ENCODE data around the gene F10.
A peak's percentile ranks its signal among the peaks of the same experiment; 100 is the strongest.

The F10 gene

DNA sequence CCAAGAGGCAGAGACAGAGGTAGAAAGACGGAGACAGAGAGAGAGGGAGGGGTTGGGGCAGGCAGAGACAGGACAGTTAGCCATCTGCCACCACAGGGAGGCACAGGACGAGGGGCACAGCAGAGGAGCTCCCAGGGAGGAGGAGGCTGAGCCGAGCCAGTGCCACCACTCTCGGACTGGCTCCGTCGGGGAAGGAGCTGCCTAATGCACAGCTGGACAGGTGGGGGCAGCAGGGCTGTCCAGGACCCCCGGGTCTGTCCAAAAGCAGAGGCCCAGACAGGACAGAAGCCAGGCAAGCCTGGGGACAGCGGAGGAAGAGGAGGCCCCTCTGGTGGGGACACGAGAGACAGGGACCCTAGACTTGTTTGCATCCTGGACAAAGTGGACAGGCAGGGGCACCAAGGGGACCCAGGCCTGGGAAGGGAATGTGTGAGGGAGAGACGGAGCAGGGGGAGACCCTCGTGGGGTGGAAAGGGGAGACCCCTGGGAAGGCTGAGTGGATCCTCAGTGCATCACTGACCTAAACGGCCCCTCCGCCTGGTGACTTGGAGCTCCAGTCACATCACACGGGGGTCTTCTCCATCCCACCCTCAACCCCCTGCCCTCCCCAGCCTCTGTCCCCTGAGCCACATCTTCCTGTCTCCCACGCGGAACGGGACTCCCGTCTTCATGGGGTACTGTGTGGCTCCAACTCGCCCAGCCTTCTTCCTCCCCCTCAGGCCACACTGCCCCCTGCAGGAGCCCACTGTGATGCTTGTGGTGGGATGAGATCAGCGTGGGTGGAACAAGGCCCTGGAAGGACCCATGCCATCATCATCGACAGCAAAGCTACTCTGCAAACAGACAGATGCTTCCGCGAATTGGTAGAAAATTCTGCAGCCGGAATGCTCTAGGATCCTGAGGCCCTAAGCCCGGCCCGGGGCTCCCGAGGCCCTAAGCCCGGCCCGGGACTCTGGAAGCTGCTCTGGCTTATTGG is 915 bp downstream of the F10 start:
- Histone ChIP-seq H3K4me3 (ENCODE audit: insufficient read length, low read depth) (no peak overlapping the region), H3K4me1 (ENCODE audit: insufficient read depth, insufficient read length) (peaks cover 14% of the 10 kb centered on the region), H3K9ac (ENCODE audit: insufficient read length, low read depth) (peak overlapping the region; percentile 26), H3K36me3 (ENCODE audit: insufficient read depth, insufficient read length, low read length) (no peaks in the 10 kb centered on the region), H3K27me3 (ENCODE audit: insufficient read depth, insufficient read length) (no peaks in the 10 kb centered on the region), H3K9me3 (ENCODE audit: insufficient read depth, low read length) (no peaks in the 10 kb centered on the region)
- TF ChIP-seq SUZ12 (IDR thresholded peaks at IDR 0.05; ENCODE audit: extremely low read depth, insufficient read depth, insufficient read length) (no peak), YY1 (IDR thresholded peaks at IDR 0.05; ENCODE audit: insufficient read depth, insufficient read length) (no peak), ZNF274 (IDR thresholded peaks at IDR 0.05; ENCODE audit: low read depth, low read length) (no peak)
- DNase-seq (ENCODE audit: low read depth, low spot score): no peak

DNA sequence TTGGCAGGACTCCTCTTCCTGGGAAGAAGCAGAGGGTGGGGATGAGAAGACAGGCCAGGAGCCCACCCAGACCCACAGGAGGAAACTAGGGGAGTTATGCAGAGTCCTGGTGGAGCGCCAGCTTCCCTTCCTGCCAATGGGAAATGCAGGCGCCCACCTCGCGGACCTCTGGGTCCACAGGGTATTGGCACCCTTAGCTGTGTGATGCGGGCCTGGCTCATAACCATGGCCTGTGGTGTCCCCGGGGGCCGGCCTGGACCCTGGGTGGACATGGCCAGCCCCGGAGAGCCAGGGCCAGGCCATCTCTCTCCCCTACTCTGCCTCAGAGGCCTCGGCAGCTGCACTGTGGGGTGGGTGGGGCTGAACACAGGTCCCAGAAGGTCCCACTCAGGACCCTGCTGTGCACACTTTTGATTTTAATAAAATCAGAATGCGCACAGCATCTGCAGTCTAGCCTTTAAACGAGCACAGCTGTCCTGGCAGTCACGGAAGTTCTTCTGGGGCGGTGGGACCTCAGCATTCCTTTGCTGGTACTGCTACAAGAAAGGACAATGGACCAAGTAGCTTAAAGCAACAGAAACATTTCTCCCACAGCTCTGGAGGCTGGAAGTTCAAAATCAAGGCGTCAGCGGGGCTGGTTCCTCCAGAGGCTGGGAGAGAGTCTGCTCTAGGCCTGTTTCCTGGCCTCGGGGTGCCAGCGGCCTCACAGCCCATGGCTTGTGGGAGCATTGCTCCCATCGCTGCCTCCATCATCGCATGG is 1.8 kb downstream of the F10 start:
- Histone ChIP-seq H3K9ac (ENCODE audit: insufficient read length, low read depth) (no peak overlapping the region), H3K36me3 (ENCODE audit: insufficient read depth, insufficient read length, low read length) (no peaks in the 10 kb centered on the region), H3K9me3 (ENCODE audit: insufficient read depth, low read length) (no peaks in the 10 kb centered on the region), H3K4me3 (ENCODE audit: insufficient read length, low read depth) (no peak overlapping the region), H3K27me3 (ENCODE audit: insufficient read depth, insufficient read length) (no peaks in the 10 kb centered on the region), H3K4me1 (ENCODE audit: insufficient read depth, insufficient read length) (peaks cover 14% of the 10 kb centered on the region)
- no peak for TF ChIP-seq YY1 (IDR thresholded peaks at IDR 0.05; ENCODE audit: insufficient read depth, insufficient read length)
- DNase-seq (ENCODE audit: low read depth, low spot score): no peak

DNA sequence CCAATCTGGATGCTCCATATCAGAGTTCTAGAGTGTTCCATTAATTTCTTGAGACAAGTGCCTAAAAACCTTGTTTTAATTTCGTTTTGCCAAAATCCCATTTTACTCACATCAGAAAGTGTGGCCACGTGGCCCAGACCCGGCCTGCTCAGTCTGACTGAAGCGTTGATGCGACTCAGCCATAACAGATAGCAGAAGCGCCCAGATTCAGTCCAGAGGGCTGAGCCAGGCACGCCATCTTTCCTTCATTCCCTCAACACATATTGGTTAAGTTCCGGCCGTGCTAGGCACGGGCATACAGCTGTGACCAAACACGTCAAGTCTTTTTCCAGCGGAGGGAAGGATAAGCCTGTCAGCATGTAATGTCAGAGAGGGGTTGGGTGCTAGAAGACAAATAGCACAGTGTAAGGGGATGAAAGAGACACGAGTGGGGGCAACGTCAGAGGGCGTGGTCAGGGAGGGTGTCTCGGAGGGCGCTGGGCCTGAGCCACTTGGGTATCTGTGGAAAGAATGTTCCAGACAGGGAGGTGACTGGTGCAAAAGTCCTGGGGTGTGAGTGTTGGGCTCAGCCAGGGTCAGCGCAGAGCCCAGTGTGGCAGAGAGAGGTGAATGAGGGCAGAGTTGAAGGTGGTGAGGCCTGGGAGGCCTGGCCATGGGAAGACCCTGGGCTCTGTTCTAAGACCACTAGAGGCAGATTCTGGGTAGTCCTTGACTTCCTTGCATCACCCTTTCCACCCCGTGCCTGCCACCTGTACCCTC is 3.1 kb downstream of the F10 start:
- H3K9me3 ChIP-seq (ENCODE audit: insufficient read depth, low read length): no peaks in the 10 kb centered on the region
- H3K4me1 ChIP-seq (ENCODE audit: insufficient read depth, insufficient read length): peaks cover 14% of the 10 kb centered on the region
- no peak for TF ChIP-seq ZNF274 (IDR thresholded peaks at IDR 0.05; ENCODE audit: low read depth, low read length)
- H3K36me3 ChIP-seq (ENCODE audit: insufficient read depth, insufficient read length, low read length): no peaks in the 10 kb centered on the region
- H3K4me3 ChIP-seq (ENCODE audit: insufficient read length, low read depth): no peak overlapping the region
- DNase-seq (ENCODE audit: low read depth, low spot score): no peak
- H3K9ac ChIP-seq (ENCODE audit: insufficient read length, low read depth): no peak overlapping the region
- H3K27me3 ChIP-seq (ENCODE audit: insufficient read depth, insufficient read length): no peaks in the 10 kb centered on the region

DNA sequence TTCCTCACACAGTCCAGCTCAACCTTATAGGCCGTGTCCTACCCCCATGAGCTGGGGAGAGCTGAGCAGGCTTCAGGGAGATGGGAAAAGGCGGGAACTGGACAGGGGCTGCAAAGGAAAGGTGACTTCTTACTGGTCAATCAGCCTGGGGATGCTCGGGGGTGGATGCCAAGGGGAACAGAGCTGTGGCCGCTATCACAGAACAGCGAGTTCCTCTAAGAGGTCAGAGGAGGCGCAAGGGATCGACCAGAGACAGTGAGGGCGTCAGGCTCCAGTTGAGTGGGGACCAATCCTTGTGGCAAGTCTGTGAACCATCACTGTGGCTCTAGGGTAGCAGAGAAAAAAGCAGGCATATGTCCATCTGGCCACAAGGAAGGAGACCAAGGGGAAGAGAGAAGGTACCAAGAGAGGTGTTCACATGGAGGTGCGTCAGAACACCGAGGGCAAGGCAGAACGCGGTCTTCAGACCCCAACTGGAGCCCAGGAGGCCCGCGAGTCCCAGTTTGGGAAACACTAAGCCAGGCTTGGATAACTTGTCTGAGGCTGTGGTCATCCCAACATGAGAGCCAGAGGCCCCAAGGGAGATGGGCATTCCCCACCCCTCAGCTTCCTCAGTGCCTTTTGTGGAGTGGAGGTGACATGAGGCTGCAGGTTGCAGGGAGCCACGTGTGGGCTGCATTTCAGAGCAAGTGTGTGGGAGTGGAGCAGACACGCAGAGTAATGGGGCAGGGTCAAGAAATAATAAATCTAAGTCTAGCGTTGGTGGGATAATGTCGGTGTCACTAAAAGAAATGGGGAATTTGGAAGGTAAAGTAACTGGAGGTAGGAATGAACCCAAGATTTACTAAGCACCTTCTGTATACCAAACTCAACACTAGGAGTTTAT is 3.9 kb downstream of the F10 start:
- no peak for DNase-seq (ENCODE audit: low read depth, low spot score)
- TF ChIP-seq YY1 (IDR thresholded peaks at IDR 0.05; ENCODE audit: insufficient read depth, insufficient read length) (no peak), ZNF274 (IDR thresholded peaks at IDR 0.05; ENCODE audit: low read depth, low read length) (no peak), SUZ12 (IDR thresholded peaks at IDR 0.05; ENCODE audit: extremely low read depth, insufficient read depth, insufficient read length) (no peak)
- peaks cover 14% of the 10 kb centered on the region for H3K4me1 ChIP-seq (ENCODE audit: insufficient read depth, insufficient read length)

DNA sequence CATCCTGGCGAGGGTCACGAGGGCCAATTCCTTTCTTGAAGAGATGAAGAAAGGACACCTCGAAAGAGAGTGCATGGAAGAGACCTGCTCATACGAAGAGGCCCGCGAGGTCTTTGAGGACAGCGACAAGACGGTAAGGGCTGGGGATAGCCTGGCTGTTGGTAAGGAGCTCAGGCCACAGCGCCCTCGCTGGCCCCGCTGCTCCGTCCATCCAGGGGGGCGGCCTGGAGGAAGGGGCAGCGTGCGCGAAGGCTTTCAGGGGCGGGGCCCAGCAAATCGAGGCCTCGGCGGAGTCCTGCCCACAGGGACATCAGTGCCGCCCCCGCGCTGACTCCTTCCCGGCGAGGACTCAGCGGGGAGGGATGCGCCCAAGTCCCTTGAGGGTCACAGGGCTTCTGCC is 6.9 kb downstream of the F10 start:
- H3K9ac ChIP-seq (ENCODE audit: insufficient read length, low read depth): no peak overlapping the region
- H3K36me3 ChIP-seq (ENCODE audit: insufficient read depth, insufficient read length, low read length): no peaks in the 10 kb centered on the region
- no peak overlapping the region for H3K4me3 ChIP-seq (ENCODE audit: insufficient read length, low read depth)
- H3K9me3 ChIP-seq (ENCODE audit: insufficient read depth, low read length): no peaks in the 10 kb centered on the region
- DNase-seq (ENCODE audit: low read depth, low spot score): no peak
- H3K27me3 ChIP-seq (ENCODE audit: insufficient read depth, insufficient read length): peaks cover 4% of the 10 kb centered on the region
- H3K4me1 ChIP-seq (ENCODE audit: insufficient read depth, insufficient read length): peaks cover under 1% of the 10 kb centered on the region
- no peak for TF ChIP-seq YY1 (IDR thresholded peaks at IDR 0.05; ENCODE audit: insufficient read depth, insufficient read length)

More for the DNA sequence above, 3.9 kb downstream of the F10 start:
- H3K4me3 ChIP-seq (ENCODE audit: insufficient read length, low read depth): no peak overlapping the region
- no peaks in the 10 kb centered on the region for H3K9me3 ChIP-seq (ENCODE audit: insufficient read depth, low read length)
- H3K9ac ChIP-seq (ENCODE audit: insufficient read length, low read depth): no peak overlapping the region
- peaks cover 4% of the 10 kb centered on the region for H3K27me3 ChIP-seq (ENCODE audit: insufficient read depth, insufficient read length)
- H3K36me3 ChIP-seq (ENCODE audit: insufficient read depth, insufficient read length, low read length): no peaks in the 10 kb centered on the region

DNA sequence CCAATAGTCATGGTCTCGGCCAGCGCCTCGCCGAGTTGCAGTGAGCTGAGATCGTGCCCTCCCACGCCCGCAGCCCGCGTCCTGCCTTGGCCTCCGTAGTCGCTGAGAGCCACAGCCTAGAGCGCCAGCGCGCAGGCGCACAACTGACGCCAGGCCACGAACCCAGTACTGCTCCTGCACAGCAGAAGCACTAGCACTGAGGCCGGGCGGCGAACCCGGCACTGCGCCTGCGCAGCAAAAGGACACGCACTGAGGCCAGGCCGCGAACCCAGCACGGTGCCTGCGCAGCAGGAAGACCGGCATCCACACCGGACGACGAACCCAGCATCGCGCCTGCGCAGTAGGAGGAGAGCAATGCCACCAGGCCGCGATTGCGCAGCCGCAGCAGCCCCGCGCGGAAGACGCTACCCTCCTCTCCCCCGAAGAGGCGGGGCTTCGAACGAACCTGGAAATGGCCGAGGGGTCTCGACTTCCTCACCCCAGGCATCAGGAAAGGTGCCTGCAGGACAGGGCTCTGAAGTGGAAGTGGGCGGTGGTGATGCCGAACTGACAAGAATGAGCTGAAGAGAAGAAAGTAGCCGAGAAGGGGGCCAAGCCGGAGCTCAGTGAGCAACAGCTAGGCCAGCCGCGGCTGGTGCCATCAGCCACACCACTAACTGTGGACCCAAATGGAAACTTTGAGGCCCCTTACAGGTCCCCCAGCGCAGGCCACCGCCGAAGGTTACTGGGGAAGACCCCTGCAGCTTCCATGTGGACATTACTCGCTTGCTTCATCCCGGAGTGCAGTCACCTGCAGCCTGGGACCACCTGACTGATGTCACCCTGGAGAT is 7.5 kb downstream of the F10 start:
- Histone ChIP-seq H3K4me3 (ENCODE audit: insufficient read length, low read depth) (no peak overlapping the region), H3K27me3 (ENCODE audit: insufficient read depth, insufficient read length) (peaks cover 4% of the 10 kb centered on the region), H3K9me3 (ENCODE audit: insufficient read depth, low read length) (no peaks in the 10 kb centered on the region), H3K36me3 (ENCODE audit: insufficient read depth, insufficient read length, low read length) (no peaks in the 10 kb centered on the region), H3K4me1 (ENCODE audit: insufficient read depth, insufficient read length) (no peaks in the 10 kb centered on the region), H3K9ac (ENCODE audit: insufficient read length, low read depth) (no peak overlapping the region)
- TF ChIP-seq ZNF274 (IDR thresholded peaks at IDR 0.05; ENCODE audit: low read depth, low read length): no peak
- TF ChIP-seq SUZ12 (IDR thresholded peaks at IDR 0.05; ENCODE audit: extremely low read depth, insufficient read depth, insufficient read length): no peak
- TF ChIP-seq YY1 (IDR thresholded peaks at IDR 0.05; ENCODE audit: insufficient read depth, insufficient read length): no peak
- DNase-seq (ENCODE audit: low read depth, low spot score): no peak

Data from NT2/D1 (cell line).